Mucosa of gallbladder (tissue), 1 donor: Measurements from ENCODE around the gene WNT4. TPM values are rescaled to one million over a fixed set of nuclear protein-coding genes. Genes with fewer than 3 reads are reported as not detected.

Experiments
- DNase-seq: peaks from one replicate; pipeline ENCODE4 v3.0.0-alpha.2; 2020; ENCODE audit warnings: low spot score
- total RNA-seq: library from RNA; stranded (reverse); gene quantifications from one replicate; pipeline ENCODE4 v1.2.1, GENCODE V29; 2021
- donor health status: DM: no; HTN: no; CAD: no.

WNT4 gene
- 11.5 TPM for total RNA-seq

GRCh38 chr1:22143065-22144033 is at the start of gene WNT4:
TSS of gene WNT4 (minus strand) at chr1:22143097. CDS start at chr1:22142922, 175 bp downstream.
- peak; percentile 37 for DNase-seq

GRCh38 chr1:22190731-22191130 is 47.8 kb upstream of the WNT4 start:
- DNase-seq, result no peak

- no peak for DNase-seq
These were observed 47.4 kb upstream of the WNT4 start for GRCh38 chr1:22190251-22190650.

GRCh38 chr1:22189619-22190018 is 46.7 kb upstream of the WNT4 start:
- no peak for DNase-seq

GRCh38 chr1:22188914-22189313 is 46.0 kb upstream of the WNT4 start:
- no peak for DNase-seq

- DNase-seq, result no peak
These were observed 45.5 kb upstream of the WNT4 start for GRCh38 chr1:22188436-22188835.

- no peak for DNase-seq
These were observed 43.4 kb upstream of the WNT4 start for GRCh38 chr1:22186311-22186710.

GRCh38 chr1:22184892-22185612 is 42.2 kb upstream of the WNT4 start:
- DNase-seq, result no peak

GRCh38 chr1:22184454-22184853 is 41.6 kb upstream of the WNT4 start:
- DNase-seq, result no peak

- DNase-seq, result no peak
These were observed 39.8 kb upstream of the WNT4 start for GRCh38 chr1:22182715-22183114.

GRCh38 chr1:22179197-22179803 is 36.4 kb upstream of the WNT4 start:
- no peak for DNase-seq

- no peak for DNase-seq
These were observed 34.6 kb upstream of the WNT4 start for GRCh38 chr1:22177354-22178003.

GRCh38 chr1:22176258-22176657 is 33.4 kb upstream of the WNT4 start:
- no peak for DNase-seq

GRCh38 chr1:22174446-22175220 is 31.7 kb upstream of the WNT4 start:
- DNase-seq, result no peak

GRCh38 chr1:22171951-22172715 is 29.2 kb upstream of the WNT4 start:
- DNase-seq, result no peak

GRCh38 chr1:22169816-22170215 is 26.9 kb upstream of the WNT4 start:
- DNase-seq, result no peak

GRCh38 chr1:22168412-22168973 is 25.6 kb upstream of the WNT4 start:
- no peak for DNase-seq

- no peak for DNase-seq
These were observed 23.5 kb upstream of the WNT4 start for GRCh38 chr1:22166439-22166838.

GRCh38 chr1:22164841-22165808 is 22.2 kb upstream of the WNT4 start:
- no peak for DNase-seq
